ENCODE data around the gene GPC6.

GPC6 gene

DNA sequence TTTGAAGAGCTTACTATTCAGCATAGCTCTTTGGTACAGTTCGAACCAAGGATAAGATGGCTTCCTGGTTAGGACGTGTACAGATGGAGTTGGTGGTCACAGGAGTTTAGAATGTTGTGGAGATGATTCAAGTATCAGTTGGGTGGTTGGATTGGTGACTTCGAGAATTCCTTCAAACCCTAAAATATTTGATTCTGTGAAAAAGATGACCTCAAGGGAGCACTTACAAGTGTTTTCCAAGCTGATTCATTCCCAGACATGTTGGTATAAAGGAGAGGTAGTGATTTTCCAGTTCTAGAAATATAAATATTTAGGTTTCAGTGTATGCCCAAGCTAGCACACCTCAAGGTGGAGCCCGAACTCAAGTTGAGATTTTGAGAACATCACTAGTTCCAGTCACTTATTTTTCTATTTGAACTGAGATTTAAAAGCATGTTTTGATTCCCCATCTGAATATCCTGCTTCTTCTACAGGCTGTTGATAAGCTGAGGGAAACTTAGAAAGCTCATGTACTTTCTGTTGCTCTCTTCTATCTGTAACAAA is 946.8 kb downstream of the GPC6 start:
- no peak overlapping the region for H3K4me3 ChIP-seq (ENCODE audit: low read length)
- DNase-seq (ENCODE audit: low read depth): no peak
- TF ChIP-seq, protein P1, sequence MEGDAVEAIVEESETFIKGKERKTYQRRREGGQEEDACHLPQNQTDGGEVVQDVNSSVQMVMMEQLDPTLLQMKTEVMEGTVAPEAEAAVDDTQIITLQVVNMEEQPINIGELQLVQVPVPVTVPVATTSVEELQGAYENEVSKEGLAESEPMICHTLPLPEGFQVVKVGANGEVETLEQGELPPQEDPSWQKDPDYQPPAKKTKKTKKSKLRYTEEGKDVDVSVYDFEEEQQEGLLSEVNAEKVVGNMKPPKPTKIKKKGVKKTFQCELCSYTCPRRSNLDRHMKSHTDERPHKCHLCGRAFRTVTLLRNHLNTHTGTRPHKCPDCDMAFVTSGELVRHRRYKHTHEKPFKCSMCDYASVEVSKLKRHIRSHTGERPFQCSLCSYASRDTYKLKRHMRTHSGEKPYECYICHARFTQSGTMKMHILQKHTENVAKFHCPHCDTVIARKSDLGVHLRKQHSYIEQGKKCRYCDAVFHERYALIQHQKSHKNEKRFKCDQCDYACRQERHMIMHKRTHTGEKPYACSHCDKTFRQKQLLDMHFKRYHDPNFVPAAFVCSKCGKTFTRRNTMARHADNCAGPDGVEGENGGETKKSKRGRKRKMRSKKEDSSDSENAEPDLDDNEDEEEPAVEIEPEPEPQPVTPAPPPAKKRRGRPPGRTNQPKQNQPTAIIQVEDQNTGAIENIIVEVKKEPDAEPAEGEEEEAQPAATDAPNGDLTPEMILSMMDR (conservative IDR thresholded peaks at IDR 0.05; ENCODE audit: low read depth, low read length): no peak

DNA sequence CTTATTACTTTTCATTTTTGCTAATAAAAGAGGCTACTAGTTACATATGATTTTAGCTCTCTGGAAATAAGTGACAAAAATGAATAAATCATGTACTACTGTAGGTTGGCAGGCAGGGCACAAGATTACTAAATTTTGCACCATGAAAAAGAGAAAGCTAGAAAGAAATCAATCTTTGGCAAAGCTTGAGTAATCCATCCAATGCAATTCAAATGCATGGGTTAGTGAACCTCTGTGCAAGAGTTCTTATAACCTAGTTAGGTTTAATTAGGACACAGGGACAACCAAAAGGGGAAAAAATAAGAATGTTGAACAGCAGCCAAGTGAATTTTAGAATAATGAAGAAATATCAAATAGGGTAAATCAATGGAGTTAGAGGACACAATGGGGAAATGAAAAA is 947.4 kb downstream of the GPC6 start:
- H3K4me3 ChIP-seq (ENCODE audit: low read length): no peak overlapping the region
- TF ChIP-seq, protein P1 (conservative IDR thresholded peaks at IDR 0.05; ENCODE audit: low read depth, low read length): no peak
- DNase-seq (ENCODE audit: low read depth): no peak

DNA sequence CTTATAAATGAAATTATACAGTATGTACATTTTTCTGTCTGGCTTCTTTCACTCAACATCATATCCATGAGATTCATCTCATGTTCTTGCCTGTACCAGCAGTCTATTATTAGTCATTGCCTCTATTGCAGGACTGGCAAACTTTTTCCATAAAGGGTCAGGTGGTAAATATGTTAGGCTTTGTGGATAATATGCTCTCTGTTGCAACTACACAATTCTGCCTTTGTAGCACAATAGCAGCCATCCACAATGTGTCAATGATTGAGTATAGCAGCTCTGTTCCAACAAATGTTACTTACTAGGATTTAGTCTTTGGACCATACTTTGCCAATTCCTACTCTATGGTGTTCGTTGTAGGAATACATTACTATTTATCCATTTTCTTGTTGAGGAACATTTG is 948.5 kb downstream of the GPC6 start:
- TF ChIP-seq, protein P1 (conservative IDR thresholded peaks at IDR 0.05; ENCODE audit: low read depth, low read length): no peak
- H3K4me3 ChIP-seq (ENCODE audit: low read length): no peak overlapping the region
- no peak for DNase-seq (ENCODE audit: low read depth)

DNA sequence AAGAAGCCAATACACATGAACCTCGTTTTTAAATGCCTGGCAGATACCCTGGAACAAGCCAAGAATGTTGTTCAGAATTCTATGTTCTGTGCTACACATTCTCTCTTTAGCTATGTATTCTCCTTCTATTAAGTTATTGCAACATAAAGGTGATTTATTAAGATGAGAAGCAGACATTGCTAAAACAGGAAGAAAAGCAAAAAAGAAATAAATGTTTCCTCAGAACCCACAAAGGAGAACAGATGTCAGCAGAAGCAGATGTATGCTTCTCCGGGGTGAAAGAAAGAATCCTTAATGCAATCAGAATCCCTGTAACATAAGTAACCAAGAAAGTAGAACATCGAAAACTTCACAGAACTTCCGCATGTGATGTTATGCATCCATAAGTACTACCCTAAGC is 950.0 kb downstream of the GPC6 start:
- TF ChIP-seq, protein P1 (conservative IDR thresholded peaks at IDR 0.05; ENCODE audit: low read depth, low read length): no peak
- DNase-seq (ENCODE audit: low read depth): no peak

DNA sequence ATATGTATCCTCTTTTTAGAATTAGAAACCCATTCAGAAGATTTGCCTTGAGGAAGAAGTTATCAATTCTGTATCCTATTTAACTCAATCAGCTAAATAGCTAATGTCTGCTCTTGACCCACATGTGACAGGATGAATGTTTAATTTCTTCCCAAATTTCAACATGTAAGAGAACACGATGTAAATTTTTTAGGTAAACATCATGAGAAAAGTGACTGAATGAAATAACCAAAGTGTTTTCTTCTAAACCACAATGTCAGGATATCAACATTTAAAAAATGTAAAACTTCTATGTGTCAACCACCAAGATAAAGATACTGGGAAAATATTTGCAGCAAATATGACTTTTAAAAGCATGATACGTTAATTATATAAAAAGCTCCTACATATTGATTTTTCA is 950.4 kb downstream of the GPC6 start:
- no peak overlapping the region for H3K4me3 ChIP-seq (ENCODE audit: low read length)
- TF ChIP-seq, protein P1 (conservative IDR thresholded peaks at IDR 0.05; ENCODE audit: low read depth, low read length): no peak
- DNase-seq (ENCODE audit: low read depth): no peak

More for the DNA sequence above, 950.0 kb downstream of the GPC6 start:
- no peak overlapping the region for H3K4me3 ChIP-seq (ENCODE audit: low read length)

DNA sequence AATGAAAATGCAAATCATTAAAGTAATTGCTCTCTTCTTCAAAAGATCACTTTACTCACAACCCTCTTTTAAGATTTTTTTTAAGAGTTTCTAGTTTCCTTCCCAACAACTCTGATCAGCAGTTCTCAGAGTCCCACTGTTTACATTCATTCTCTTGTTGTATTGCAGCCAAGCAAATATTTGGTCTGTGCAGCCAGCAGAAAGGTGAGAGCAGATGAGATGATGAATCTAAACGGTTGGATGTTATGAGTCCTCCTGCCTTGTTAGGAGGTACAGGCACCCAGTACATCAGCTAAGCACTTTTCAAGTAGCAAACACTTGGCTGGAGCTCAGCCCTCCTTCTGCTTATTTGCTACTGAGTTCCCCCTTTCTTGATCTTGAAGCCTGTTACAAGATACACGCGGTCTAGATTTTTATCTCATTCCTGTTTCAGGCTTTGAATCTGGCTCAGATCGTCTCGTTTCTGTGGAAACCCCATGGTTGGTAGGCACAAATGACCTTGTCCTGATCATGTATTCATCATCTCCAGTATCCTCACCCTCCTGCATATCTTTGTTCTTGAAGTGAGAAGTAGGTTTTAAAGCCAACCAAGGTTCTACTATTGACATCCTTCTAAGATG is 952.1 kb downstream of the GPC6 start:
- TF ChIP-seq, protein P1 (conservative IDR thresholded peaks at IDR 0.05; ENCODE audit: low read depth, low read length): no peak
- H3K4me3 ChIP-seq (ENCODE audit: low read length): no peak overlapping the region
- DNase-seq (ENCODE audit: low read depth): no peak

DNA sequence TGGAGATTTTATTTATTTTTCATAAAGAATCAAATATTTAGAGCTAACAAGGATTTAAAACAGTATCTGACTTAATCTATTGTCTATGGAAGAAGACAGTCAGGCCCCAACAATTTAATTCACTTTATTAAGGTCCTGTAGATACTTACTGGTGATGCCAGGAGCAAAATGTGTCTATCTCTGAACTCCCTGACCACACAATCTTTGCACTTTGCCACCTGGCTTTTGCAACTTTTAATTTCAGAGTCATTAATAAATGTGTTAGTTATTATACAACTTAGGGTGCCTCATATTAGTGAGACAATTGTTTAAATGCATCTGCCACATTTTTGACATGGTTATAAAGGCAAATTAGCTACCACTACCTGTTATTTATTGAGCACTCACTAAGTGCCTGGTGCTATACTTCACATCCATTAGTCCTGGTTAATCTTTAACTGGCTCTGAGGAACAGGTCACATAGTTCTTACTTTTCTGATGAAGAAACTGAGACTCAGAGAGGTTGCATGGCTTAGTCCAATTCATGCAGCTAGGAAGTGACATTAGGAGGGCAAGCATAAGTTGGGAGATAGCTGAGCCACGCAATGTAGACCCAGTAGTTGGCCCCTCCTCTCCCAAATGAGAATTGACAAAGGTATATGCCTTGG is 955.0 kb downstream of the GPC6 start:
- DNase-seq (ENCODE audit: low read depth): no peak

More for the DNA sequence above, 955.0 kb downstream of the GPC6 start:
- H3K4me3 ChIP-seq (ENCODE audit: low read length): no peak overlapping the region
- TF ChIP-seq, protein P1 (conservative IDR thresholded peaks at IDR 0.05; ENCODE audit: low read depth, low read length): no peak
